Psoas muscle (tissue), 8 donors: Measurements from ENCODE around the gene CLDN7. TPM values are rescaled to one million over a fixed set of nuclear protein-coding genes. Genes with fewer than 3 reads are reported as not detected.

Source experiments
- ATAC-seq, 4 donors: fragments of 200-7000 bp; cut with Tn5 transposase; one replicate each; pipeline ENCODE4 v1.9.1; 2020; ENCODE audit warnings: moderate library complexity in 3 of 4, mild to moderate bottlenecking in 2 of 4
- DNase-seq, 2 donors: peaks; one replicate each; pipeline ENCODE4 v3.0.0-alpha.2; 2020
- H3K27ac ChIP-seq: fragments of 200-600 bp; one replicate; pipeline ENCODE4 v1.8.0; 2022
- H3K27me3 ChIP-seq, 3 donors: fragments of 200-600 bp in 1 of 3; one replicate each; pipeline versions ENCODE4 v1.6.1 to v1.8.0; 2013 to 2022; ENCODE audit warnings: low read length in 2 of 3, mild to moderate bottlenecking in 2 of 3, moderate library complexity in 1 of 3; ENCODE audit not compliant: insufficient read depth in 3 of 3
- H3K36me3 ChIP-seq, 2 donors: fragments of 200-600 bp in 1 of 2; one replicate each; pipeline versions ENCODE4 v1.6.1 to v1.8.0; 2013 to 2022; ENCODE audit warnings: low read depth in 1 of 2, mild to moderate bottlenecking in 1 of 2, moderate library complexity in 1 of 2; ENCODE audit not compliant: insufficient read depth in 1 of 2
- H3K4me1 ChIP-seq: fragments of 200-600 bp; one replicate; pipeline ENCODE4 v1.8.0; 2022
- H3K4me3 ChIP-seq: fragments of 200-600 bp; one replicate; pipeline ENCODE4 v1.8.0; 2022; ENCODE audit warnings: mild to moderate bottlenecking
- H3K9me3 ChIP-seq: fragments of 200-600 bp; one replicate; pipeline ENCODE4 v1.8.0; 2022
- CTCF ChIP-seq: fragments of 200-600 bp; IDR thresholded peaks from one replicate; pipeline ENCODE4 v1.8.0; 2022; ENCODE audit warnings: antibody characterized with exemption
- WGBS, 3 donors: extraction: QIAGEN DNeasy Blood & Tissue Kit; methylation state at CpG; one replicate each; pipeline versions ENCODE4 v1.1.6 to v1.1.7; 2013; 5-methylcytosine and 5-hydroxymethylcytosine counted together
- intact Hi-C, 2 donors: fragments of 100-400 bp; cut with DNase I; formaldehyde crosslinking; loops; one replicate each; pipeline versions ENCODE4 v1.11.0 to v1.14.2; 2022
- polyA plus RNA-seq, 3 donors: library from polyadenylated mRNA; stranded (reverse); fragments of 200-250 nt; gene quantifications; one replicate each; pipeline ENCODE4 v1.2.3, GENCODE V29; 2013
- total RNA-seq, 4 donors: library from RNA; stranded (reverse); fragmentation: NEBNext Ultra II Directional in 2 of 4; extraction: Animal tissue kit (Norgen Biotek cat#: 25700) in 2 of 4; gene quantifications; one replicate each; pipeline versions ENCODE4 v1.2.1 to v1.2.4, GENCODE V29; 2021 to 2023
- donor health status: healthy with polysubstance abuse.
- donor health status: DM: no; HTN: no; CAD: no; lungs with moderate emphysema.
- donor health status: Bipolar disorder and iron deficiency.
- donor health status: healthy.
- donor health status: DM: yes; HTN: yes; CAD: no.
- donor health status: DM: no; HTN: no; CAD: no.
- donor health status: DM: no; HTN: no; CAD: no.
- donor health status: DM: yes; HTN: yes; CAD: no.

The CLDN7 gene
- total and polyA plus RNA-seq, 7 donors: 0.48 to 1.1 (median 0.93) TPM; not detected in 1

DNA sequence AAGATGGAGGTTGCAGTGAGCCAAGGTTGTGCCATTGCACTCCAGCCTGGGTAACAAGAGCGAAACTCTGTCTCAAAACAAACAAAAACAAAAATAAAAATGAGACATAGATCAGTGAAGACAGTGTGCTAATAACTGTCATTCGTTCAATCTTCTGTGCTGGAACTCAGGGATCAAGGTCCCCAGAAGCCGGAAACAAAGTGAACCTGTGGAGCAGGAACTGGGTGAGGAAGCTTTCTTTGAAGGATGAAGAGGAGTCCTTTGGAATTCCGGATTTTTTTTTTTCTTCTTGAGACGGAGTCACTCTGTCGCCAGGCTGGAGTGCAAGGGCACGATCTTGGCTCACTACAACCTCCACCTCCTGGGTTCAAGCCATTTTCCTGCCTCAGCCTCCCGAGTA is 17.2 kb upstream of the CLDN7 start:
- no peak for ATAC-seq
- Histone ChIP-seq H3K27me3 (no peaks in the 10 kb centered on the region), H3K4me1 (peaks cover 21% of the 10 kb centered on the region), H3K9me3 (no peaks in the 10 kb centered on the region), H3K4me3 (no peak overlapping the region), H3K36me3 (peaks cover 0 to 9% of the 10 kb centered on the region in 2 donors), H3K27ac (peak overlapping the region; percentile 96)
- no peak for DNase-seq
- 83 to 88% (median 86%) methylated on average over 8 of the region's 8 CpGs for WGBS, 3 donors
- intact Hi-C loops: loop anchor here in 1 of 2 donors (5.0 kb wide), 1 partner anchor 68 kb away; no protein-coding TSS in a partner anchor
- TF ChIP-seq CTCF: no peak

DNA sequence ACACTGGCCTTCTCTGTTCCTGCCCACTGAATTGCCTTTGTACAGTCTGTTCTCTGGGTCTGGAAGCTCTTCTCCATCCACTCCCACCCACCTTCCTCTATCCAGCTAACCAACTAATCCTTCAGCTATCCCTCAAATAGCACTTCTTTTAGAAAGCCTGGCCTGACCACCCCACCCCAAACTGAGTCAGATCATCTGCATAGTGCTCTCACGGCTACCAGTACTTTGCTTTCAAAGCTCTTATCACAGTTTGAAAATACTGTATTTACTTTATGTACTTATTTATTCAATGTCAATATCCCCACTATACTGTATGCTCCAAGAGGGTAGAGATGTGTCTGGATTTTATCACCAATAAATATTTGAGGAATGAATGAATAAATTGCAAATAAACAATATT is 4.5 kb upstream of the CLDN7 start:
- Histone ChIP-seq H3K27ac (no peak overlapping the region), H3K9me3 (no peaks in the 10 kb centered on the region), H3K4me3 (no peak overlapping the region), H3K27me3 (peaks cover 0 to 36% (median 16%) of the 10 kb centered on the region in 3 donors), H3K4me1 (peaks cover 4% of the 10 kb centered on the region), H3K36me3 (no peaks in the 10 kb centered on the region)
- intact Hi-C loops: loop anchor here (5.0 to 10.0 kb wide), 2 partner anchors 41 to 78 kb away; partner anchors contain the start of gene EIF5A (in 1 of the 2)
- no peak for DNase-seq
- ATAC-seq: no peak
- TF ChIP-seq CTCF: no peak
- WGBS, 3 donors: 71 to 76% (median 74%) methylated on average over 1 of the region's 1 CpG

GRCh38 chr17:7263801-7264078 is 1.5 kb upstream of the CLDN7 start:
- no peak for DNase-seq
- Histone ChIP-seq H3K27ac (no peak overlapping the region), H3K4me1 (peaks cover 9% of the 10 kb centered on the region), H3K36me3 (peaks cover 0 to 11% of the 10 kb centered on the region in 2 donors), H3K9me3 (no peaks in the 10 kb centered on the region), H3K4me3 (no peak overlapping the region), H3K27me3 (peaks cover 0 to 50% (median 21%) of the 10 kb centered on the region in 3 donors)
- no peak for TF ChIP-seq CTCF
- no peak for ATAC-seq
- WGBS, 3 donors: 50 to 79% (median 57%) methylated on average over 4 of the region's 4 CpGs
- intact Hi-C loops: loop anchor here in 1 of 2 donors (10.0 kb wide), 1 partner anchor 81 kb away; no protein-coding TSS in a partner anchor

DNA sequence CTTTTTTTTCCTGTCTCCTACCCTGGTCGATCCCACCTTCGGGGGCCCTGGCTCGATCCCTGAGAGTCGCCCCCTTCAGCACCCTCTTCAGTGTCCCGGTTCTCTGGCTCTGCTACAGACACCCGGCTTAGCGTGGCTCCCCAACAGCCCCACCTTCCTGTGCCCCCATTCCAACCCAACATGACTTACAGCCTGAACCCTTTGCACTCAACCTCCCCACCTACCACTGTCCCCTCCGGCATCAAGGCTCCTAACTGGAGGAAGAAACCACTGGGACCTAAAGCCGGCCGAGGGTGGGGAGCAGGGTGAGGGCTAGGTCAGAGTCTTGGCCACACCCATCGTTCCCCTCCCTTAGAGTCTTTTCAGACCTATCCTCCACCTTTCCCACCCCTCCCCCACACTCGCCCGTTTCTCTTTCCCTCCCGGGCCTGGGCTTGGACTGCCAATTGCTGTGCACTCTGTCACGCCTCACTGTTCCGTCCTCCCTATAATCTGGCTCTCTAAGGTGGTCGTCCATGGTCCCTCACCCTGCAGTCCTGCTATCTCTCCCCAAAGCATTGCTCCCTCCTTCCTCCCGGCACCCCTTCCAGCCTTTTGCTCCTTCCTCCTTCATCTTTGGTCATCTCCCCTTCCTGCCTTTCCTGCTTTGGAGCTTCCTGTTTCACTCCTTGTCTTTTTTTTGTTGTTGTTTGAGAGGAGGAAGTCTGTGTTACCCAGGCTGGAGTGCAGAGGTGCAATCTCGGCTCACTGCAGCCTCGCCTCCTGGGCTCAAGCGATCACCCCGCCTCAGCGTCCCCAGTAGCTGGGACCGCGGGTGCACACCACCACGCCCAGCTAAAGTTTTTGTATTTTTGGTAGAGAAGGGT is 890 bp upstream of the CLDN7 start:
- H3K9me3 ChIP-seq: no peaks in the 10 kb centered on the region
- peaks cover 0 to 50% (median 21%) of the 10 kb centered on the region in 3 donors for H3K27me3 ChIP-seq
- intact Hi-C loops: loop anchor here in 1 of 2 donors (10.0 kb wide), 1 partner anchor 82 kb away; no protein-coding TSS in a partner anchor
- H3K4me1 ChIP-seq: peaks cover 9% of the 10 kb centered on the region
- peak overlapping the region; percentile 66 for H3K4me3 ChIP-seq
- TF ChIP-seq CTCF: no peak
- ATAC-seq (peak in 2 of 4 donors; percentile 3 to 15), DNase-seq (peak in 1 of 2 donors; percentile 29)
- peaks cover 0 to 17% of the 10 kb centered on the region in 2 donors for H3K36me3 ChIP-seq
- WGBS, 3 donors: 11 to 14% (median 13%) methylated on average over 26 of the region's 26 CpGs
- no peak overlapping the region for H3K27ac ChIP-seq
